WTC11 (cell line): ENCODE results near the gene ZBTB39. TPM values are rescaled to one million over a fixed set of nuclear protein-coding genes. Genes with fewer than 3 reads are reported as not detected.
A peak's percentile ranks its signal among the peaks of the same experiment; 100 is the strongest.

ENCODE experiments used
- ATAC-seq: fragments of 200-7000 bp; cut with Tn5 transposase; 2 replicates; pipeline ENCODE4 v1.10.0; 2021; ENCODE audit warnings: mild to moderate bottlenecking, moderate library complexity
- CTCF ChIA-PET: fragments of 300-600 bp; sonication (Branson Sonifier 250); formaldehyde crosslinking; loops from one replicate; lab custom pipeline; 2021; ENCODE audit warnings: antibody characterized with exemption; lab: Charles Lee
- POLR2A ChIA-PET: fragments of 350-600 bp; sonication (Branson Sonifier 250); formaldehyde crosslinking; loops from one replicate; lab custom pipeline; 2021; ENCODE audit warnings: antibody characterized with exemption; lab: Charles Lee
- DNase-seq: peaks from one replicate; pipeline ENCODE4 v3.0.0; 2021; ENCODE audit warnings: low spot score
- H3K27ac Mint-ChIP-seq: 2 replicates; pipeline ENCODE4 v1.8.0; 2021; ENCODE audit warnings: mixed read lengths
- H3K27me3 Mint-ChIP-seq: 2 replicates; pipeline ENCODE4 v1.8.0; 2021; ENCODE audit warnings: low read depth, mild to moderate bottlenecking, moderate library complexity, mixed read lengths
- H3K36me3 Mint-ChIP-seq: 2 replicates; pipeline ENCODE4 v1.8.0; 2021; ENCODE audit warnings: mixed read lengths
- H3K4me1 Mint-ChIP-seq: 2 replicates; pipeline ENCODE4 v1.8.0; 2022; ENCODE audit warnings: mixed read lengths
- H3K4me3 Mint-ChIP-seq: 2 replicates; pipeline ENCODE4 v1.8.0; 2021; ENCODE audit warnings: mild to moderate bottlenecking, moderate library complexity, mixed read lengths
- H3K9me3 Mint-ChIP-seq: 2 replicates; pipeline ENCODE4 v1.8.0; 2021; ENCODE audit warnings: mixed read lengths
- ATF1 ChIP-seq: sonication (generic); formaldehyde crosslinking; IDR thresholded peaks from 2 replicates; pipeline ENCODE4 v1.8.1; 2023; ENCODE audit warnings: mild to moderate bottlenecking, moderate library complexity, missing genetic modification reagents
- CREB1 ChIP-seq: sonication (generic); formaldehyde crosslinking; IDR thresholded peaks from 2 replicates; pipeline ENCODE4 v1.8.0; 2023; ENCODE audit warnings: mild to moderate bottlenecking, missing genetic modification reagents
- GABPB1 ChIP-seq: sonication (generic); formaldehyde crosslinking; IDR thresholded peaks from 2 replicates; pipeline ENCODE4 v1.8.1; 2023; ENCODE audit warnings: mild to moderate bottlenecking, missing genetic modification reagents
- NFE2L1 ChIP-seq: sonication (generic); formaldehyde crosslinking; IDR thresholded peaks from 2 replicates; pipeline ENCODE4 v1.8.1; 2023; ENCODE audit warnings: missing genetic modification reagents
- RORB ChIP-seq: fragments of 250-450 bp; sonication (Bioruptor Pico); IDR thresholded peaks from 2 replicates; pipeline ENCODE4 v1.9.0; 2021; ENCODE audit warnings: mild to moderate bottlenecking
- SMAD4 ChIP-seq: sonication (generic); formaldehyde crosslinking; IDR thresholded peaks from 2 replicates; pipeline ENCODE4 v1.8.0; 2022; ENCODE audit warnings: mild to moderate bottlenecking, missing genetic modification reagents
- TEAD1 ChIP-seq: sonication (generic); formaldehyde crosslinking; IDR thresholded peaks from 2 replicates; pipeline ENCODE4 v1.8.0; 2022; ENCODE audit warnings: mild to moderate bottlenecking, missing genetic modification reagents
- TEAD4 ChIP-seq: sonication (generic); formaldehyde crosslinking; IDR thresholded peaks from 2 replicates; pipeline ENCODE4 v1.8.0; 2022; ENCODE audit warnings: mild to moderate bottlenecking, missing genetic modification reagents
- TP53 ChIP-seq: sonication (generic); formaldehyde crosslinking; IDR thresholded peaks from 2 replicates; pipeline ENCODE4 v1.8.1; 2023; ENCODE audit warnings: mild to moderate bottlenecking, missing genetic modification reagents
- ZBTB21 ChIP-seq: sonication (generic); formaldehyde crosslinking; IDR thresholded peaks from 2 replicates; pipeline ENCODE4 v1.8.1; 2023; ENCODE audit warnings: mild to moderate bottlenecking, missing genetic modification reagents, borderline replicate concordance
- ZNF219 ChIP-seq: sonication (generic); formaldehyde crosslinking; IDR thresholded peaks from 2 replicates; pipeline ENCODE4 v1.8.0; 2023; ENCODE audit warnings: missing genetic modification reagents, mild to moderate bottlenecking, borderline replicate concordance
- ZNF232 ChIP-seq: sonication (generic); formaldehyde crosslinking; IDR thresholded peaks from 2 replicates; pipeline ENCODE4 v1.8.0; 2022; ENCODE audit warnings: mild to moderate bottlenecking, missing genetic modification reagents
- ZNF263 ChIP-seq: sonication (generic); formaldehyde crosslinking; IDR thresholded peaks from 2 replicates; pipeline ENCODE4 v1.8.1; 2022; ENCODE audit warnings: low read depth, mild to moderate bottlenecking, moderate library complexity, missing genetic modification reagents
- ZNF396 ChIP-seq: fragments of 250-450 bp; sonication (Bioruptor Pico); IDR thresholded peaks from 2 replicates; pipeline ENCODE4 v1.8.0; 2021; ENCODE audit warnings: mild to moderate bottlenecking, moderate library complexity, borderline replicate concordance
- ZNF671 ChIP-seq: fragments of 250-450 bp; sonication (Bioruptor Pico); IDR thresholded peaks from 2 replicates; pipeline ENCODE4 v1.8.0; 2021; ENCODE audit warnings: mild to moderate bottlenecking
- total RNA-seq: library from RNA; stranded (reverse); gene quantifications from 3 replicates; pipeline ENCODE4 v1.2.3, GENCODE V29; 2021
- TF ChIP-seq, protein P1 (sequence below): sonication (generic); formaldehyde crosslinking; IDR thresholded peaks from 2 replicates; pipeline ENCODE4 v1.8.1; 2023; ENCODE audit warnings: mild to moderate bottlenecking, moderate library complexity, missing genetic modification reagents
- TF ChIP-seq, protein P2 (sequence below): sonication (generic); formaldehyde crosslinking; IDR thresholded peaks from 2 replicates; pipeline ENCODE4 v1.8.1; 2023; ENCODE audit warnings: mild to moderate bottlenecking, missing genetic modification reagents
- TF ChIP-seq, protein P3 (sequence below): sonication (generic); formaldehyde crosslinking; IDR thresholded peaks from 2 replicates; pipeline ENCODE4 v1.8.0; 2022; ENCODE audit warnings: mild to moderate bottlenecking, missing genetic modification reagents
- TF ChIP-seq, protein P4 (sequence below): fragments of 250-450 bp; sonication (Bioruptor Pico); IDR thresholded peaks from 2 replicates; pipeline ENCODE4 v1.9.0; 2021; ENCODE audit warnings: mild to moderate bottlenecking, borderline replicate concordance

Gene ZBTB39
- total RNA-seq, 1 experiment from 2014 or later = 20.2 TPM

DNA sequence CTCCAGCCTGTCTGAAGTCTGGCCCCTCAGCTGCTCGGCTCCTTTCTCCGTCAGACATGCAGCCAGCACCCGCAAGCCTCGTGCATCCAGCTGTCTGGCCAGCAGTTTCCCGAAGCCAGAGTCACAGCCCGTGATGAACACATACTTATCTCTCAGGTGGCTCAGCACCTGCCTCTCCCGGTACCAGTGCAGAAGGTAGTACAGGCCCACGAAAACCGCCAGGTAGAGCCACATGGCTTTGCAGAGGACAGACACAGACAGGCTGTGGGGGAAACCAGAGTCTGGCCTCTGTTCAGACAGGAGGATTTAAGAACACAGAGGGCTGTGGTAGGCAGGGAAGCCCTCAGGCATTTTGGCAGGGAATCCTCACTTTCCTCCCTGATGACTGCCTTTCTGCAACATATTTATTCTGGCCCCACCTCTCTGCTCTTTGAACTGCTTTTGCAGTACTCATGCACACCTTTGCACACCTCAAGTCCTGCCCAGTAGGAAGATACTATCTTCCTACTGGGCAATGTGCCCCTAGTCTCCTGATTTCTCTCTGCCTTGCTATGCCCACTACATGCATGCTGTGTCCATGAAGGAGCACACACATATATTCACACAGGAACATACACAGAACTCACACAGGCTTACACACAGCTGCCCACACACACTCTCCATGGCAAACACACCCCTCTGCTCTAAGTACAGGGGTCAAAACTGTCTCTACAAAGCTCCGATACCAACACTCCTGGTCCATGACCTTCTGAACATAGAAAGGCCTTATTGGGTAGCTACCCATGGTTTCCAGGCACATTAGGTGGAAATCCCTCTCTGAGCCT, 48.9 kb downstream of the ZBTB39 start, which contains the start of gene RDH16:
Gene RDH16, minus strand, starts transcription at position 380 of the 824 bp plus-strand sequence. Its CDS starts 146 bp downstream, at position 234.
- Mint-ChIP-seq H3K9me3 (peaks cover 57% of the 10 kb centered on the region), H3K4me3 (no peak within 1 kb of the TSS), H3K36me3 (peaks cover 15% of the 10 kb centered on the region), H3K27me3 (peaks cover 50% of the 10 kb centered on the region), H3K27ac (no peak within 1 kb of the TSS), H3K4me1 (no peaks in the 10 kb centered on the region)
- ATAC-seq (no peak), DNase-seq (no peak)
- no peak for TF ChIP-seq ZBTB21
- no peak for TF ChIP-seq ZNF263 (CRISPR knock-in tag)
- TF ChIP-seq, protein P1, sequence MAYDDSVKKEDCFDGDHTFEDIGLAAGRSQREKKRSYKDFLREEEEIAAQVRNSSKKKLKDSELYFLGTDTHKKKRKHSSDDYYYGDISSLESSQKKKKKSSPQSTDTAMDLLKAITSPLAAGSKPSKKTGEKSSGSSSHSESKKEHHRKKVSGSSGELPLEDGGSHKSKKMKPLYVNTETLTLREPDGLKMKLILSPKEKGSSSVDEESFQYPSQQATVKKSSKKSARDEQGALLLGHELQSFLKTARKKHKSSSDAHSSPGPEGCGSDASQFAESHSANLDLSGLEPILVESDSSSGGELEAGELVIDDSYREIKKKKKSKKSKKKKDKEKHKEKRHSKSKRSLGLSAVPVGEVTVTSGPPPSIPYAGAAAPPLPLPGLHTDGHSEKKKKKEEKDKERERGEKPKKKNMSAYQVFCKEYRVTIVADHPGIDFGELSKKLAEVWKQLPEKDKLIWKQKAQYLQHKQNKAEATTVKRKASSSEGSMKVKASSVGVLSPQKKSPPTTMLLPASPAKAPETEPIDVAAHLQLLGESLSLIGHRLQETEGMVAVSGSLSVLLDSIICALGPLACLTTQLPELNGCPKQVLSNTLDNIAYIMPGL = no peak
- TF ChIP-seq ZNF396 (CRISPR knock-in tag) = no peak
- TF ChIP-seq RORB (CRISPR knock-in tag) = no peak
- TF ChIP-seq NFE2L1 (CRISPR knock-in tag) = no peak
- TF ChIP-seq ATF1 (CRISPR knock-in tag) = no peak
- no peak for TF ChIP-seq GABPB1 (CRISPR knock-in tag)
- no peak for TF ChIP-seq TP53 (CRISPR knock-in tag)
- TF ChIP-seq TEAD4 = no peak
- no peak for TF ChIP-seq SMAD4 (CRISPR knock-in tag)
- TF ChIP-seq, protein P2, sequence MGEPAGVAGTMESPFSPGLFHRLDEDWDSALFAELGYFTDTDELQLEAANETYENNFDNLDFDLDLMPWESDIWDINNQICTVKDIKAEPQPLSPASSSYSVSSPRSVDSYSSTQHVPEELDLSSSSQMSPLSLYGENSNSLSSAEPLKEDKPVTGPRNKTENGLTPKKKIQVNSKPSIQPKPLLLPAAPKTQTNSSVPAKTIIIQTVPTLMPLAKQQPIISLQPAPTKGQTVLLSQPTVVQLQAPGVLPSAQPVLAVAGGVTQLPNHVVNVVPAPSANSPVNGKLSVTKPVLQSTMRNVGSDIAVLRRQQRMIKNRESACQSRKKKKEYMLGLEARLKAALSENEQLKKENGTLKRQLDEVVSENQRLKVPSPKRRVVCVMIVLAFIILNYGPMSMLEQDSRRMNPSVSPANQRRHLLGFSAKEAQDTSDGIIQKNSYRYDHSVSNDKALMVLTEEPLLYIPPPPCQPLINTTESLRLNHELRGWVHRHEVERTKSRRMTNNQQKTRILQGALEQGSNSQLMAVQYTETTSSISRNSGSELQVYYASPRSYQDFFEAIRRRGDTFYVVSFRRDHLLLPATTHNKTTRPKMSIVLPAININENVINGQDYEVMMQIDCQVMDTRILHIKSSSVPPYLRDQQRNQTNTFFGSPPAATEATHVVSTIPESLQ (CRISPR knock-in tag) = no peak
- no peak for TF ChIP-seq ZNF219 (CRISPR knock-in tag)
- TF ChIP-seq, protein P3, sequence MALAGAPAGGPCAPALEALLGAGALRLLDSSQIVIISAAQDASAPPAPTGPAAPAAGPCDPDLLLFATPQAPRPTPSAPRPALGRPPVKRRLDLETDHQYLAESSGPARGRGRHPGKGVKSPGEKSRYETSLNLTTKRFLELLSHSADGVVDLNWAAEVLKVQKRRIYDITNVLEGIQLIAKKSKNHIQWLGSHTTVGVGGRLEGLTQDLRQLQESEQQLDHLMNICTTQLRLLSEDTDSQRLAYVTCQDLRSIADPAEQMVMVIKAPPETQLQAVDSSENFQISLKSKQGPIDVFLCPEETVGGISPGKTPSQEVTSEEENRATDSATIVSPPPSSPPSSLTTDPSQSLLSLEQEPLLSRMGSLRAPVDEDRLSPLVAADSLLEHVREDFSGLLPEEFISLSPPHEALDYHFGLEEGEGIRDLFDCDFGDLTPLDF = no peak
- POLR2A ChIA-PET = no interaction called here
- CTCF ChIA-PET = no interaction called here

DNA sequence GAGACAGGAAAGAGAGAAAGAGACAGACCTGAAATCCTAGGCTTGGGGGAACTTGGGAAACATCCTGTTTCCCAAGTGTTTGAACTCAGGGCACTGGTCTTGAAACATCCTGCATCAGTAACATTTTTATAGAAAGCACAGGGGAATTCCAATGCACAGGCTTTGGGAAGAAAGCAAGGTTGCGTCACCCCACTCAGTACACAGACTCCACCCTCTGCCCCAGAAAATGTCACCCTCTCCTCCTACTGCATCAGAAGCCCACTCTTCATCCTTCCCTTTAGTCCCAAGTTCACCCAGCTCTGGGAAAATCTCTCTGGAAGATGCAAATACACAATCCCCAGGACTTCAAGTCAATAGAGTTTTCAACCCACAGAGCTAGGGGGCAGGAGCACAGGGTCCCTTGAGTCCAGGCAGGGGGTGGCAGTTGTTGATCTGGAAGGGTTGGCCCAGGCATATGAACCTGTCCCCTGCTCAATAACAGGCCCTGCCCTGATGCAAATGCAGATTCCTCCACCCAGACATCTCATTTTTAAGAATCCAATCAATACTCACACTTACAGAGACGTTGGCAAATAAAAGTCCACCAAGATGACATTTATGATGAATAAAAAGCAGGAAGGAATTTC, 50.6 kb downstream of the ZBTB39 start:
- DNase-seq = no peak
- Mint-ChIP-seq H3K27me3 (peaks cover 38% of the 10 kb centered on the region), H3K27ac (no peak overlapping the region), H3K4me3 (no peak overlapping the region), H3K4me1 (no peaks in the 10 kb centered on the region), H3K36me3 (peaks cover 7% of the 10 kb centered on the region), H3K9me3 (peaks cover 52% of the 10 kb centered on the region)
- CTCF ChIA-PET = interaction anchor here (1.0 kb wide), 1 partner anchor 32 kb away, joined by 4 read pairs; no protein-coding TSS in a partner anchor
- TF ChIP-seq GABPB1 (CRISPR knock-in tag) (0 out of 2 replicates have a peak, but pooled peaks have one; percentile 27), CREB1 (CRISPR knock-in tag) (no peak), ZNF232 (CRISPR knock-in tag) (no peak), TEAD1 (no peak), ZNF671 (CRISPR knock-in tag) (no peak)
- TF ChIP-seq, protein P3 = no peak
- TF ChIP-seq, protein P4, sequence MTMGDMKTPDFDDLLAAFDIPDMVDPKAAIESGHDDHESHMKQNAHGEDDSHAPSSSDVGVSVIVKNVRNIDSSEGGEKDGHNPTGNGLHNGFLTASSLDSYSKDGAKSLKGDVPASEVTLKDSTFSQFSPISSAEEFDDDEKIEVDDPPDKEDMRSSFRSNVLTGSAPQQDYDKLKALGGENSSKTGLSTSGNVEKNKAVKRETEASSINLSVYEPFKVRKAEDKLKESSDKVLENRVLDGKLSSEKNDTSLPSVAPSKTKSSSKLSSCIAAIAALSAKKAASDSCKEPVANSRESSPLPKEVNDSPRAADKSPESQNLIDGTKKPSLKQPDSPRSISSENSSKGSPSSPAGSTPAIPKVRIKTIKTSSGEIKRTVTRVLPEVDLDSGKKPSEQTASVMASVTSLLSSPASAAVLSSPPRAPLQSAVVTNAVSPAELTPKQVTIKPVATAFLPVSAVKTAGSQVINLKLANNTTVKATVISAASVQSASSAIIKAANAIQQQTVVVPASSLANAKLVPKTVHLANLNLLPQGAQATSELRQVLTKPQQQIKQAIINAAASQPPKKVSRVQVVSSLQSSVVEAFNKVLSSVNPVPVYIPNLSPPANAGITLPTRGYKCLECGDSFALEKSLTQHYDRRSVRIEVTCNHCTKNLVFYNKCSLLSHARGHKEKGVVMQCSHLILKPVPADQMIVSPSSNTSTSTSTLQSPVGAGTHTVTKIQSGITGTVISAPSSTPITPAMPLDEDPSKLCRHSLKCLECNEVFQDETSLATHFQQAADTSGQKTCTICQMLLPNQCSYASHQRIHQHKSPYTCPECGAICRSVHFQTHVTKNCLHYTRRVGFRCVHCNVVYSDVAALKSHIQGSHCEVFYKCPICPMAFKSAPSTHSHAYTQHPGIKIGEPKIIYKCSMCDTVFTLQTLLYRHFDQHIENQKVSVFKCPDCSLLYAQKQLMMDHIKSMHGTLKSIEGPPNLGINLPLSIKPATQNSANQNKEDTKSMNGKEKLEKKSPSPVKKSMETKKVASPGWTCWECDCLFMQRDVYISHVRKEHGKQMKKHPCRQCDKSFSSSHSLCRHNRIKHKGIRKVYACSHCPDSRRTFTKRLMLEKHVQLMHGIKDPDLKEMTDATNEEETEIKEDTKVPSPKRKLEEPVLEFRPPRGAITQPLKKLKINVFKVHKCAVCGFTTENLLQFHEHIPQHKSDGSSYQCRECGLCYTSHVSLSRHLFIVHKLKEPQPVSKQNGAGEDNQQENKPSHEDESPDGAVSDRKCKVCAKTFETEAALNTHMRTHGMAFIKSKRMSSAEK (CRISPR knock-in tag) = no peak
- POLR2A ChIA-PET = no interaction called here
- no peak for ATAC-seq
